ENCODE data around the gene DEF6.

GRCh38 chr6:35259194-35259947, 38.2 kb upstream of the DEF6 start, which contains the start of gene ZNF76:
- TF ChIP-seq CTCF (conservative IDR thresholded peaks at IDR 0.05; ENCODE audit: low read depth, low read length) (no peak), EZH2 (IDR thresholded peaks at IDR 0.05; ENCODE audit: low read length, unreplicated experiment) (no peak)

Data from PC-3 (cell line).